Vagina (tissue), 2 donors: ENCODE data around the gene SMARCA2. TPM values are rescaled to one million over a fixed set of nuclear protein-coding genes. Genes with fewer than 3 reads are reported as not detected.

Source experiments
- DNase-seq, 2 donors: peaks; one replicate each; pipeline ENCODE4 v3.0.0-alpha.2; 2017; ENCODE audit errors: extremely low spot score in 2 of 2
- H3K27ac ChIP-seq: fragments of 200-600 bp; sonication (generic); one replicate; pipeline ENCODE4 v1.5.1; 2019
- H3K27me3 ChIP-seq: fragments of 200-600 bp; sonication (generic); one replicate; pipeline ENCODE4 v1.5.1; 2019
- H3K36me3 ChIP-seq, 2 donors: fragments of 200-600 bp; sonication (generic); one replicate each; pipeline ENCODE4 v1.5.1; 2017 to 2019
- H3K4me1 ChIP-seq: fragments of 200-600 bp; sonication (generic); one replicate; pipeline ENCODE4 v1.5.1; 2019
- H3K4me3 ChIP-seq, 2 donors: fragments of 200-600 bp; sonication (generic); 1 replicate in 1 of 2; 2 replicates in 1 of 2; pipeline ENCODE4 v1.5.1; 2016 to 2019
- H3K9me3 ChIP-seq: fragments of 200-600 bp; sonication (generic); one replicate; pipeline ENCODE4 v1.5.1; 2019
- POLR2A ChIP-seq, 2 donors: fragments of 450-650 bp; IDR thresholded peaks; one replicate each; pipeline ENCODE4 v1.6.1; 2017; ENCODE audit warnings: antibody characterized with exemption in 2 of 2, mild to moderate bottlenecking in 2 of 2, moderate library complexity in 2 of 2
- POLR2AphosphoS5 ChIP-seq, 2 donors: sonication (generic); formaldehyde crosslinking; IDR thresholded peaks; one replicate each; pipeline ENCODE4 v1.9.0; 2017; ENCODE audit warnings: antibody characterized with exemption in 2 of 2, mild to moderate bottlenecking in 2 of 2, low read depth in 1 of 2; ENCODE audit not compliant: insufficient read depth in 1 of 2
- intact Hi-C: fragments of 100-400 bp; cut with DNase I; formaldehyde crosslinking; loops from one replicate; pipeline ENCODE4 v1.15.1; 2023
- small RNA-seq: library from RNA; depleted of rRNA; stranded (forward); fragments of <200 nt; gene quantifications from one replicate; pipeline ENCODE3, GENCODE V24; 2016
- total RNA-seq: library from RNA; depleted of rRNA; stranded (reverse); fragments of >200 nt; gene quantifications from one replicate; pipeline ENCODE4 v1.2.3, GENCODE V29; 2016
- TF ChIP-seq, protein P1 (sequence below), 3 experiments: fragments of 450-650 bp in 2 of 3; fragments of 200-600 bp in 1 of 3; sonication (generic) in 1 of 3; IDR thresholded peaks; one replicate each; pipeline ENCODE4 v1.5.1; 2017 to 2019; ENCODE audit warnings: antibody characterized with exemption in 3 of 3, mild to moderate bottlenecking in 2 of 3, moderate library complexity in 2 of 3

Gene SMARCA2
- total RNA-seq, 1 donor from 2014 or later, result 98.0 TPM

DNA sequence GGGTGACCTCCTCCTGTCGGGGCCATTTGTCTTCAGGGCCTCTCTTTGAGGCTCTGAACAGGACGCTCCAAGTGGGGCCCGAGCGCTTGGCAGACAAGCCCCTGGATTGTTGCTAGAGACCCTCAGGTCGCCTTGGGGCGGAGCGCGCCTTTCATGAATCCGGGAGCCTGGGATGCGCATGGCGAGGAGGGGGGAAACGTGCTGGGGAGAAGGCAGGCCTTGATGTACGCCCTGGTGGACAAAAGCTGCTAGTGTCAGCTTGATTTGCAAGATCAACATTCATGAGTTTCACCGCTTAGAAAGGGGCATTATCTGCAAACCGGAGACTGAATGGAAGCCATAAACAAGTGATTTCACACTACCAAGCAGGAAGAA lies 226.3 kb downstream of the SMARCA2 start:
- DNase-seq, result no peak
- Histone ChIP-seq H3K9me3 (no peaks in the 10 kb centered on the region), H3K27ac (peak overlapping the region; percentile 31), H3K4me3 (peak overlapping the region; percentile 49 to 53), H3K27me3 (no peaks in the 10 kb centered on the region), H3K36me3 (no peaks in the 10 kb centered on the region), H3K4me1 (peaks cover 11% of the 10 kb centered on the region)
- TF ChIP-seq POLR2A (IDR thresholded peaks at IDR 0.05) (no peak), POLR2AphosphoS5 (IDR thresholded peaks at IDR 0.05; ENCODE audit: insufficient read depth in 1 of 2, low read depth in 1 of 2) (no peak)
- TF ChIP-seq, protein P1, sequence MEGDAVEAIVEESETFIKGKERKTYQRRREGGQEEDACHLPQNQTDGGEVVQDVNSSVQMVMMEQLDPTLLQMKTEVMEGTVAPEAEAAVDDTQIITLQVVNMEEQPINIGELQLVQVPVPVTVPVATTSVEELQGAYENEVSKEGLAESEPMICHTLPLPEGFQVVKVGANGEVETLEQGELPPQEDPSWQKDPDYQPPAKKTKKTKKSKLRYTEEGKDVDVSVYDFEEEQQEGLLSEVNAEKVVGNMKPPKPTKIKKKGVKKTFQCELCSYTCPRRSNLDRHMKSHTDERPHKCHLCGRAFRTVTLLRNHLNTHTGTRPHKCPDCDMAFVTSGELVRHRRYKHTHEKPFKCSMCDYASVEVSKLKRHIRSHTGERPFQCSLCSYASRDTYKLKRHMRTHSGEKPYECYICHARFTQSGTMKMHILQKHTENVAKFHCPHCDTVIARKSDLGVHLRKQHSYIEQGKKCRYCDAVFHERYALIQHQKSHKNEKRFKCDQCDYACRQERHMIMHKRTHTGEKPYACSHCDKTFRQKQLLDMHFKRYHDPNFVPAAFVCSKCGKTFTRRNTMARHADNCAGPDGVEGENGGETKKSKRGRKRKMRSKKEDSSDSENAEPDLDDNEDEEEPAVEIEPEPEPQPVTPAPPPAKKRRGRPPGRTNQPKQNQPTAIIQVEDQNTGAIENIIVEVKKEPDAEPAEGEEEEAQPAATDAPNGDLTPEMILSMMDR (IDR thresholded peaks at IDR 0.05), result no peak
- intact Hi-C loops, result no loop called here

DNA sequence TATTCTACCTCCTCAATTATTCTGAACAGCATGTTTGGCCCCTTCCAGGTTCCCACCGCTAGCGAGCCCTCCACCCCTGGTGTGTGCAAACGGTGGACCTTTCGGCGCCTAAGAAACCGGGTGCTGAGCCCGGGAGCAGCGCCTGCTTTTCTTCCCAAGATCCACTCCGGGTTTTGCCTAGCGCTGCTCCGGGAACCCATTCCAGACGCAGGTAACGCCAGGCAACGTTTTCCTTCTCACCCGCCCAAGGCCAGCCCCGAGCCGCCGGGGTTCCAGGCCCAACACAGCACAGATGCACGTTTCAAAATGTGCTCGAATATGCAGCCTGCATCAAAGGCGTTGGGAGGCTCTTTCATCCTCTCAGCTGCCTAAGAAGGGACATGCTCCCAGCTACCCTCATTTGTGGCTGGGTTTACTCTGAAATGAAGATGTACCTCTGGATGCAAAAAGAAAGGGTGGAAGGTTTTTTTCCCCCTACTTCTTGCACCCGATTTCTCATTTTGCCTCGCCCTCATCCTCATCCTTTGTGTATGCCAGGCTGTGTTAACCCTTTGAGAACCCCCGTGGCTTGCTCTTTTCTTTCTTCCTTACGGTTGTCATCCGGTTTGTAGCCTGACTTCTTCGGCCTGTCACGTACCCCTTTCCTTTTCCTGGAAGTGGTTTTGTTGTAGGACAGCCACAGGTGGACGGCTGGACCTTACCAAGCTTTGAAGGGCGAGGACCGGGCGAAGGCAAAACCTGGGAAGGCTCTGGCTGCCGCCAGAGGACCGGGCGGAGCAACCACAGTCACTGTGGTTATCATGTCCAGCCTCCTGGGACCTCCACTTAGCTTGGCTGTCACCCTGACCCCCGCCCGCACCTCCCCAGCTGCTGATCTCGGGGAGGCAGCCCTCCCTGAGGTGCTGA lies 226.9 kb downstream of the SMARCA2 start:
- H3K27me3 ChIP-seq, result no peaks in the 10 kb centered on the region
- peaks cover 11% of the 10 kb centered on the region for H3K4me1 ChIP-seq
- DNase-seq, result no peak
- H3K9me3 ChIP-seq, result no peaks in the 10 kb centered on the region
- intact Hi-C loops, result no loop called here
- no peaks in the 10 kb centered on the region for H3K36me3 ChIP-seq
- H3K27ac ChIP-seq, result peak overlapping the region; percentile 31
- peak; percentile 70 to 79 for TF ChIP-seq POLR2AphosphoS5 (IDR thresholded peaks at IDR 0.05; ENCODE audit: insufficient read depth in 1 of 2, low read depth in 1 of 2)
- TF ChIP-seq, protein P1 (IDR thresholded peaks at IDR 0.05), result peak in 1 of 3 experiments; percentile 47
- TF ChIP-seq POLR2A (IDR thresholded peaks at IDR 0.05), result peak in 1 of 2 donors; percentile 86
- peak overlapping the region; percentile 49 to 53 for H3K4me3 ChIP-seq

DNA sequence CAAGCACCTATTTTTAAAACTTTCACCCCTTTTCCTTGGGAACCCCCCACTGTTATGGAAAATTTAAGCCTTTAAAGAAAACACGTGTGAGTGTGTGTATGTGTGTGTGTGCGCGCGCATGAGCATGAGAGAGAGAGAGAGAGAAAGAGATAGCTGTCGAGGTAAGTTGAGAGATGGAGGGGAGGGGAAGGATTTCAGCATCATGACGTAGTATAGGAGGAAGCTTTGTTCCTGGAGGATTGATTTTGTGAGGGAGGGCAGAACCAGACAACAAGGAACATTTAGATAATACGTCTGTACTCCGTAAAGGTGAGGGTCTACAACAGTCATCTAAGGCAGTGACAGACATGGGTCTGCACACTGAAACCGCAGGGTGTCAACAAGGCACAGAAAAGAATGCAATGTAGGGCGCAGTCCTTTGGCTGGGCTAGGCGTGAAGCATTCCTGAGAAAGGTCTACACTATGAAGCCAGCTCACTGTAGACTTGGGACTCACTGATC lies 227.7 kb downstream of the SMARCA2 start:
- Histone ChIP-seq H3K27me3 (no peaks in the 10 kb centered on the region), H3K36me3 (no peaks in the 10 kb centered on the region), H3K9me3 (no peaks in the 10 kb centered on the region), H3K4me3 (peak overlapping the region; percentile 49 to 53), H3K27ac (peak overlapping the region; percentile 31), H3K4me1 (peaks cover 11% of the 10 kb centered on the region)
- no peak for DNase-seq
- TF ChIP-seq POLR2AphosphoS5 (IDR thresholded peaks at IDR 0.05; ENCODE audit: insufficient read depth in 1 of 2, low read depth in 1 of 2) (no peak), POLR2A (IDR thresholded peaks at IDR 0.05) (no peak)
- TF ChIP-seq, protein P1 (IDR thresholded peaks at IDR 0.05), result no peak
- intact Hi-C loops, result no loop called here

Small RNAs within 50 kb of the gene (small RNA-seq; reads per million reads assigned to genes)
- gene RN7SL592P, result not detected
- gene RNU2-25P, result not detected
